GM23248 (cell line): ENCODE measurements around the gene TSTD2. TPM values are rescaled to one million over a fixed set of nuclear protein-coding genes. Genes with fewer than 3 reads are reported as not detected.

Source experiments
- DNase-seq: peaks from one replicate; pipeline ENCODE4 v3.0.0-alpha.2; 2015
- H2AFZ ChIP-seq: fragments of 200-600 bp; sonication (generic); 2 replicates; pipeline ENCODE4 v1.6.1; 2016; ENCODE audit warnings: antibody characterized with exemption
- H3F3A ChIP-seq: fragments of 200-600 bp; sonication (generic); 2 replicates; pipeline ENCODE4 v1.6.1; 2016; ENCODE audit warnings: mild to moderate bottlenecking, antibody characterized with exemption, mixed run types; ENCODE audit not compliant: insufficient read depth
- H3K27ac ChIP-seq: fragments of 200-600 bp; sonication (generic); 2 replicates; pipeline ENCODE4 v1.5.1; 2016; ENCODE audit warnings: mild to moderate bottlenecking
- H3K27me3 ChIP-seq: fragments of 200-600 bp; sonication (generic); replicated peaks from 2 replicates; pipeline ENCODE4 v1.6.1; 2016; ENCODE audit warnings: mild to moderate bottlenecking; ENCODE audit not compliant: insufficient read depth
- H3K36me3 ChIP-seq: fragments of 200-600 bp; sonication (generic); 2 replicates; pipeline ENCODE4 v1.6.1; 2016; ENCODE audit warnings: low read depth, mild to moderate bottlenecking
- H3K4me1 ChIP-seq: fragments of 200-600 bp; sonication (generic); 2 replicates; pipeline ENCODE4 v1.6.1; 2016; ENCODE audit warnings: mild to moderate bottlenecking; ENCODE audit not compliant: insufficient read depth
- H3K4me2 ChIP-seq: fragments of 200-600 bp; sonication (generic); one replicate; pipeline ENCODE4 v1.6.1; 2016; ENCODE audit warnings: mild to moderate bottlenecking; ENCODE audit not compliant: unreplicated experiment
- H3K4me3 ChIP-seq: fragments of 200-600 bp; sonication (generic); 2 replicates; pipeline ENCODE4 v1.5.1; 2016; ENCODE audit warnings: mild to moderate bottlenecking
- H3K79me2 ChIP-seq: fragments of 200-600 bp; sonication (generic); 2 replicates; pipeline ENCODE4 v1.6.1; 2016; ENCODE audit warnings: mild to moderate bottlenecking; ENCODE audit not compliant: insufficient read depth
- H3K9ac ChIP-seq: fragments of 200-600 bp; sonication (generic); 2 replicates; pipeline ENCODE4 v1.6.1; 2016; ENCODE audit warnings: mild to moderate bottlenecking
- H3K9me2 ChIP-seq: fragments of 200-600 bp; sonication (generic); 2 replicates; pipeline ENCODE4 v1.6.1; 2016; ENCODE audit warnings: mixed run types, mild to moderate bottlenecking, moderate library complexity; ENCODE audit not compliant: insufficient read depth
- H3K9me3 ChIP-seq: fragments of 200-600 bp; sonication (generic); one replicate; pipeline ENCODE4 v1.6.1; 2017; ENCODE audit warnings: low read depth
- H4K20me1 ChIP-seq: fragments of 200-600 bp; sonication (generic); 2 replicates; pipeline ENCODE4 v1.6.0; 2016; ENCODE audit not compliant: insufficient read depth
- EZH2 ChIP-seq: fragments of 200-600 bp; sonication (generic); IDR thresholded peaks from 2 replicates; pipeline ENCODE4 v1.6.1; 2018; ENCODE audit warnings: antibody characterized with exemption, mild to moderate bottlenecking; ENCODE audit not compliant: insufficient read depth, poor library complexity, severe bottlenecking
- EZH2phosphoT487 ChIP-seq: fragments of 200-600 bp; sonication (generic); IDR thresholded peaks from 2 replicates; pipeline ENCODE4 v1.6.1; 2018; ENCODE audit warnings: antibody characterized with exemption, moderate library complexity, mild to moderate bottlenecking, low read depth; ENCODE audit not compliant: insufficient read depth
- WGBS, 2 experiments: methylation state at CpG; one replicate each; pipeline ENCODE4 v1.1.6; 2015 to 2017; ENCODE audit warnings: low lambda C conversion rate in 2 of 2, low coverage in 1 of 2; ENCODE audit errors: missing lambda C conversion rate in 2 of 2; 5-methylcytosine and 5-hydroxymethylcytosine counted together
- in situ Hi-C: fragments of 300-500 bp; cut with MboI; formaldehyde crosslinking; loops from 2 replicates; pipeline ENCODE4 v1.15.0; 2020
- polyA plus RNA-seq: library from polyadenylated mRNA; unstranded; fragments of >200 nt; fragmentation: Nextera tagmentation; extraction: Ambion mirVana; gene quantifications from 2 replicates; pipeline ENCODE4 v1.2.1, GENCODE V29; 2016
- total RNA-seq: library from RNA; depleted of rRNA; stranded (reverse); fragments of >200 nt; shearing (Covaris generic); gene quantifications from 2 replicates; pipeline ENCODE4 v1.2.3, GENCODE V29; 2014

The TSTD2 gene
- total and polyA plus RNA-seq, 2 experiments from 2014 or later = 7.6 to 13.9 TPM

DNA sequence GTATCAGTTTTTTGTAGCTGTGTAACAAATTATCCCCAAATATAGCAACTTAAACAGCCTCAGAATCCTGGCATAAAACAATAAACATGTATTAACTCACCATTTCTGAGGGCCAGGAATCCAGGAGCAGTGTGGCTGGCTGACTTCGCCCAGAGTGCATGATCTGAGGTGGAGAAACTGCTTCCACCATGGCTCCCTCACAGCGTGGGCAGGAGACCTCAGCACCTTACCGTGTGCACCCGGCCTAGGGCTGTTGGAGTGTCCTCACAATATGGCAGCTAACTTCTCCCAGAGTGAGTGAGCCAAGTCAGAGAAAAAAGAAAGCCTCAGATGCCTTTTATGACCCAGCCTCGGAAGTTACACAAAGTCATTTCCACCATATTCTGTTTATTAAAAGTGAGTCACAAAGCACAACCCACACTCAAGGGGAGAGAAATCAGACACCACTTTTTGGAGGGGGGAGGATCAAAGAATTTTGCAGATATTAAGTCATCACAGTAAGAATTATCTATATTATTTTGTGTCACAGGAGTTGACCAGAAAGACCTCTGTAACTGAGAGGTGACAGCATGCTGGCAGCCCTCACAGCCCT lies 59.6 kb downstream of the TSTD2 start:
- Histone ChIP-seq H3K4me3 (no peak overlapping the region), H3K4me1 (no peaks in the 10 kb centered on the region), H3K9me2 (no peaks in the 10 kb centered on the region), H3K36me3 (no peaks in the 10 kb centered on the region), H3K9ac (no peak overlapping the region), H4K20me1 (no peaks in the 10 kb centered on the region), H3K27me3 (no peaks in the 10 kb centered on the region; the same call in 1 of the 2 replicates), H3K4me2 (no peak overlapping the region), H3K9me3 (no peaks in the 10 kb centered on the region), H3K79me2 (no peaks in the 10 kb centered on the region), H3K27ac (no peak overlapping the region), H2AFZ (no peak overlapping the region), H3F3A (no peaks in the 10 kb centered on the region)
- in situ Hi-C loops = no loop called here
- TF ChIP-seq EZH2phosphoT487 (no peak), EZH2 (no peak)
- DNase-seq = no peak
- WGBS, 2 experiments = 67 to 77% methylated on average over 5 of the region's 5 CpGs

DNA sequence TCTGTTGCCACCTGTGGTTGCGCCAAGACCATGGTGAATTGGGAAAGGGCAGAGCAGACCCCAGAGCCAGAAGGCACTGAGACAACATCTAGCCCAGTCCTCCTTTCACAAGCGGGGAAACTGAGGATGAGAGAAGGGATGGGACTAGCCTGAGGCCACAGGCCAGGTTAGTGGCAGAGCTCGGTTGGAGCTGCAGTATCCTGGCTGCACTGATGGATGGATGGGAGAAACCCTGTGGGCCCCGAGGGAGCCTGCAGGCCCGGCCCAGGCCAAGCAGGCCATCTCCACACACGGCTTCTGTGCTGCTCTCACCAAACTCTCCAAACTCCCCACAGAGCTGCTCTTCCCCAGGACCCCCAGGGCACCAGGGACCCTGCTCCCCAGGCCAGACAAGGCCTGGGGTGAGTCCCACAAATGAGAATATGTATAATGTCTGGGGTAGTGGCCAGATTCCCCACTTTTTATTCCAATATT lies 60.2 kb downstream of the TSTD2 start:
- no peaks in the 10 kb centered on the region for H4K20me1 ChIP-seq
- no peaks in the 10 kb centered on the region for H3K9me3 ChIP-seq
- no peak for TF ChIP-seq EZH2phosphoT487
- TF ChIP-seq EZH2 = no peak
- H3F3A ChIP-seq = no peaks in the 10 kb centered on the region
- in situ Hi-C loops = no loop called here
- H3K4me2 ChIP-seq = no peak overlapping the region
- H2AFZ ChIP-seq = no peak overlapping the region
- H3K9ac ChIP-seq = no peak overlapping the region
- no peaks in the 10 kb centered on the region for H3K9me2 ChIP-seq
- 60 to 65% methylated on average over 6 of the region's 6 CpGs for WGBS, 2 experiments
- no peak overlapping the region for H3K27ac ChIP-seq
- no peaks in the 10 kb centered on the region for H3K4me1 ChIP-seq
- H3K27me3 ChIP-seq = no peaks in the 10 kb centered on the region; the same call in 1 of the 2 replicates
- no peaks in the 10 kb centered on the region for H3K36me3 ChIP-seq
- H3K79me2 ChIP-seq = no peaks in the 10 kb centered on the region
- no peak overlapping the region for H3K4me3 ChIP-seq
- DNase-seq = no peak

DNA sequence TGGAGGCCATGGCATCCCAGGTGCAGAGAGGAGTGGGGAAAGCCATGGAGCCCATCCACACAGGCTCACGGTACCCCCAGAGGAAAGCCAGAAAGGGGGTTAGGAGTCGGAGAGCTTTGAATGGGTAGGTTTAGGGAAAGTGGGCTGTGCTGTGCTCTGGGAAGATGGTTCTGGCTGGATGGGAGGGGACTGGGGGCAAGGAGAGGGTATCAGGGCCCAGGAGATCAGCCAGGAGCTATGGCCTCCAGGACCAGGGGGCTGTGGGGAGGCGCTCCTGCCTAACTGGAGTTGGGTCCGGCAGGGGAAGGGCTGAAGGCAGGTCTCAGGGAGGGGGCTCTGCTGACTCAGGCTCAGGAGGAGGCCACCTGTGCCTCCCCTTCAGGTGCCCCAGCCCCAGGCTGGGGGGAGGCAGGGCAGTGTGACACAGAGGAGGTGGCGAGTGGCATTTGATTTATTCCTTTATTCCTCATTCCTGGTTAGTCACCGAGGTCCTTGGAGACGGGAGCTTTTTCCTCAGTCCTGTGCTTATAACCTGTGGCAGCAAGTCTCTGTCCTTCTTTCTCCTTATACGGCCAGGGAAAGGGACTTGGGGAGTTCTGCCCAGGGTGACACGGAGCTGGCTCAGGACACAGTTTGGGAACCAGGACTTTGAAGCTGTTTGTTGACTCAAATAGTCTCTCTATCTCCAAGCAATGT lies 60.8 kb downstream of the TSTD2 start:
- Histone ChIP-seq H3K27me3 (no peaks in the 10 kb centered on the region; the same call in 1 of the 2 replicates), H3K9me2 (no peaks in the 10 kb centered on the region), H3K4me3 (no peak overlapping the region), H3K79me2 (no peaks in the 10 kb centered on the region), H3K4me1 (no peaks in the 10 kb centered on the region), H2AFZ (no peak overlapping the region), H3K9ac (no peak overlapping the region), H3K36me3 (no peaks in the 10 kb centered on the region), H3K4me2 (no peak overlapping the region), H3F3A (no peaks in the 10 kb centered on the region), H3K9me3 (no peaks in the 10 kb centered on the region), H3K27ac (no peak overlapping the region), H4K20me1 (no peaks in the 10 kb centered on the region)
- TF ChIP-seq EZH2phosphoT487 = no peak
- no peak for TF ChIP-seq EZH2
- DNase-seq = no peak
- in situ Hi-C loops = no loop called here
- 53 to 62% methylated on average over 9 of the region's 9 CpGs for WGBS, 2 experiments

DNA sequence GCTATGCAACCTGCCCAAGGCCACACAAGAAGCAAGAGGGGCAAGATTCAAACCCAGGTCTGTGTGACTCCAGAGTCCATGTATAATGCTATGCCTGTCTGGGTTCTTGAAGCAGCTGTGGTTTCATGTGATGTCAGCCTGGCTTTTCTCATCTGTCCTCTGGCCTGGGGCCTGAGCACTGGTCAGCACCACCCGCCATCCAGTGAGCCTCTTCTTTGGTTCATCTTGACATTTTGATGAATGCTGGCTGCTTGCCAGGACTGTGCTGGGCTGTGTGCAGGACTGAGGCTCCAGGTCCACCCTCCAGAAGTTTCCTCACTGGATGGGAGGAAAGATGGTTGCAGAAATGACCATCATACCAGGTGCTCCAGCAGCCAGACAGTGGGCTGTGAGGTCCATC lies 61.5 kb downstream of the TSTD2 start:
- H3K9me3 ChIP-seq = no peaks in the 10 kb centered on the region
- no peaks in the 10 kb centered on the region for H3K9me2 ChIP-seq
- no peaks in the 10 kb centered on the region for H4K20me1 ChIP-seq
- no peak for TF ChIP-seq EZH2
- TF ChIP-seq EZH2phosphoT487 = no peak
- H3K4me1 ChIP-seq = no peaks in the 10 kb centered on the region
- no peak overlapping the region for H3K9ac ChIP-seq
- DNase-seq = no peak
- WGBS, 2 experiments = 76 to 95% methylated on average over 1 of the region's 1 CpG
- no peak overlapping the region for H3K27ac ChIP-seq
- no peaks in the 10 kb centered on the region; the same call in none of the 2 replicates for H3K27me3 ChIP-seq
- H3F3A ChIP-seq = no peaks in the 10 kb centered on the region
- H3K4me2 ChIP-seq = no peak overlapping the region
- no peak overlapping the region for H2AFZ ChIP-seq
- no peak overlapping the region for H3K4me3 ChIP-seq
- no peaks in the 10 kb centered on the region for H3K36me3 ChIP-seq
- H3K79me2 ChIP-seq = no peaks in the 10 kb centered on the region
- in situ Hi-C loops = no loop called here
